Panc1 (cell line): ENCODE measurements around the gene IL17C. TPM values are rescaled to one million over a fixed set of nuclear protein-coding genes. Genes with fewer than 3 reads are reported as not detected.

Experiments used
- ATAC-seq: fragments of 200-7000 bp; cut with Tn5 transposase; 2 replicates; pipeline ENCODE4 v1.9.1; 2020; ENCODE audit warnings: mild to moderate bottlenecking, moderate library complexity
- BruUV-seq: library from RNA; stranded (reverse); fragments of 400-500 nt; replicated peaks from 2 replicates; lab custom pipeline; 2021; lab: Mats Ljungman, UMichigan
- CTCF ChIA-PET: fragments of 300-600 bp; sonication (Branson Sonifier 250); formaldehyde crosslinking; loops from one replicate; lab custom pipeline; 2022; ENCODE audit warnings: antibody characterized with exemption; lab: Charles Lee
- POLR2A ChIA-PET: fragments of 300-600 bp; sonication (Branson Sonifier 250); formaldehyde crosslinking; loops from one replicate; lab custom pipeline; 2022; ENCODE audit warnings: antibody characterized with exemption; lab: Charles Lee
- DNase-seq: peaks from one replicate; pipeline ENCODE4 v3.0.0-alpha.2; 2010; ENCODE audit warnings: low read depth, low spot score
- H3K27ac ChIP-seq: 2 replicates; pipeline ENCODE4 v1.5.1; 2011; ENCODE audit warnings: mild to moderate bottlenecking, low read length, inconsistent platforms
- H3K27me3 ChIP-seq: fragments of 200-500 bp; sonication (Bioruptor generic); 2 replicates; pipeline ENCODE4 v1.6.0; 2014; ENCODE audit warnings: low read length, inconsistent platforms; ENCODE audit not compliant: control insufficient read depth, insufficient read depth
- H3K36me3 ChIP-seq: fragments of 200-500 bp; sonication (Bioruptor generic); 2 replicates; pipeline ENCODE4 v1.5.1; 2014; ENCODE audit warnings: inconsistent platforms, mild to moderate bottlenecking, low read length, moderate library complexity; ENCODE audit not compliant: control insufficient read depth, insufficient read depth
- H3K4me1 ChIP-seq: 2 replicates; pipeline ENCODE4 v1.5.1; 2011; ENCODE audit warnings: inconsistent platforms, mild to moderate bottlenecking, low read length, moderate library complexity; ENCODE audit not compliant: control insufficient read depth, insufficient read depth
- H3K4me3 ChIP-seq, 2 experiments: 2 replicates each; pipeline ENCODE4 v1.5.1; 2011 to 2012; ENCODE audit warnings: low read depth in 2 of 2, low read length in 2 of 2, mild to moderate bottlenecking in 2 of 2, inconsistent platforms in 1 of 2, moderate library complexity in 1 of 2
- H3K9me3 ChIP-seq: fragments of 200-500 bp; sonication (Bioruptor generic); 2 replicates; pipeline ENCODE4 v1.5.1; 2014; ENCODE audit warnings: low read depth, mild to moderate bottlenecking, inconsistent platforms, low read length, moderate library complexity; ENCODE audit not compliant: control insufficient read depth, insufficient read depth
- CTCF ChIP-seq: fragments of 450-650 bp; IDR thresholded peaks from 2 replicates; pipeline ENCODE4 v1.5.1; 2017; ENCODE audit warnings: mild to moderate bottlenecking
- POLR2AphosphoS5 ChIP-seq: IDR thresholded peaks from 2 replicates; pipeline ENCODE4 v1.6.1; 2012; ENCODE audit warnings: mild to moderate bottlenecking, low read depth, low read length, moderate library complexity
- REST ChIP-seq, 2 experiments: IDR thresholded peaks; 2 replicates each; pipeline ENCODE4 v1.6.1; 2011 to 2012; ENCODE audit warnings: low read depth in 2 of 2, control low read depth in 1 of 2, low read length in 1 of 2, mild to moderate bottlenecking in 1 of 2, moderate library complexity in 1 of 2; ENCODE audit not compliant: insufficient read depth in 1 of 2
- SIN3A ChIP-seq: IDR thresholded peaks from 2 replicates; pipeline ENCODE4 v1.6.1; 2012; ENCODE audit warnings: low read depth, mild to moderate bottlenecking, low read length, moderate library complexity, borderline replicate concordance; ENCODE audit not compliant: insufficient read depth
- TCF7L2 ChIP-seq: IDR thresholded peaks from 2 replicates; pipeline ENCODE4 v1.6.1; 2011; ENCODE audit warnings: mild to moderate bottlenecking, low read depth, low read length, inconsistent platforms
- in situ Hi-C: cut with HindIII; loops from 2 replicates; pipeline ENCODE4 v1.10.0; 2016; ENCODE audit warnings: low sequenced_read_pairs, low pct_unique_long_range_greater_than_20kb
- intact Hi-C: fragments of 100-400 bp; cut with micrococcal nuclease; formaldehyde crosslinking; loops from one replicate; pipeline ENCODE4 v1.10.0; 2022; ENCODE audit not compliant: unreplicated experiment
- total RNA-seq: library from RNA; stranded (reverse); gene quantifications from one replicate; pipeline ENCODE4 v1.2.1, GENCODE V29; 2021; ENCODE audit not compliant: unreplicated experiment

IL17C gene
- total RNA-seq, 1 experiment from 2014 or later, result not detected

GRCh38 chr16:88634994-88635670, 3.2 kb upstream of the IL17C start:
- no peak for TF ChIP-seq REST (IDR thresholded peaks at IDR 0.05; ENCODE audit: insufficient read depth in 1 of 2, low read depth in 2 of 2, low read length in 1 of 2)
- TF ChIP-seq TCF7L2, result no peak
- no peak for TF ChIP-seq CTCF
- Histone ChIP-seq H3K36me3 (no peaks in the 10 kb centered on the region), H3K9me3 (no peaks in the 10 kb centered on the region), H3K27me3 (no peaks in the 10 kb centered on the region), H3K4me1 (no peaks in the 10 kb centered on the region), H3K4me3 (no peak overlapping the region), H3K27ac (no peak overlapping the region)
- CTCF ChIA-PET, result no interaction called here
- in situ Hi-C loops (no loop called here), intact Hi-C loops (no loop called here)
- BruUV-seq, result no TSS peak
- POLR2A ChIA-PET, result no interaction called here
- DNase-seq, result no peak
- peak; percentile 51 for ATAC-seq

- POLR2A ChIA-PET, result no interaction called here
- Histone ChIP-seq H3K36me3 (no peaks in the 10 kb centered on the region), H3K27me3 (no peaks in the 10 kb centered on the region), H3K4me3 (no peak overlapping the region), H3K27ac (no peak overlapping the region), H3K4me1 (no peaks in the 10 kb centered on the region), H3K9me3 (no peaks in the 10 kb centered on the region)
- in situ Hi-C loops, result no loop called here
- DNase-seq (no peak), ATAC-seq (no peak)
- BruUV-seq, result no TSS peak
- CTCF ChIA-PET, result no interaction called here
- intact Hi-C loops, result no loop called here
- TF ChIP-seq REST (IDR thresholded peaks at IDR 0.05; ENCODE audit: insufficient read depth in 1 of 2, low read depth in 2 of 2, low read length in 1 of 2) (no peak), SIN3A (no peak), POLR2AphosphoS5 (no peak), TCF7L2 (no peak), CTCF (no peak)
Measured at GRCh38 chr16:88635671-88636319, 2.6 kb upstream of the IL17C start.
